CD14-positive monocyte (primary cell): Measurements from ENCODE around the gene DCANP1. TPM values are rescaled to one million over a fixed set of nuclear protein-coding genes. Genes with fewer than 3 reads are reported as not detected.

ENCODE experiments used
- DNase-seq, 3 donors: peaks; one replicate each; pipeline ENCODE4 v3.0.0-alpha.2; 2011 to 2022
- H2AFZ ChIP-seq: 2 replicates; pipeline ENCODE4 v1.6.0; 2012; ENCODE audit warnings: mild to moderate bottlenecking, low read depth, low read length, inconsistent platforms; ENCODE audit not compliant: insufficient read depth, poor library complexity, severe bottlenecking
- H3K27ac ChIP-seq, 2 donors: 1 replicate in 1 of 2; 2 replicates in 1 of 2; pipeline ENCODE4 v1.5.1; 2012 to 2013; ENCODE audit warnings: low read length in 2 of 2, control low read depth in 1 of 2, inconsistent platforms in 1 of 2, low read depth in 1 of 2, mild to moderate bottlenecking in 1 of 2
- H3K27me3 ChIP-seq, 2 donors: one replicate each; pipeline versions ENCODE4 v1.6.0 to v1.6.1; 2011 to 2013; ENCODE audit warnings: low read length in 2 of 2; ENCODE audit not compliant: control insufficient read depth in 2 of 2, insufficient read depth in 2 of 2
- H3K36me3 ChIP-seq, 2 donors: replicated peaks in 1 of 2; 1 replicate in 1 of 2; 2 replicates in 1 of 2; pipeline versions ENCODE4 v1.5.1 to v1.6.1; 2012 to 2013; ENCODE audit warnings: low read length in 2 of 2, control low read depth in 1 of 2, inconsistent platforms in 1 of 2, mild to moderate bottlenecking in 1 of 2; ENCODE audit not compliant: insufficient read depth in 2 of 2, control insufficient read depth in 1 of 2
- H3K4me1 ChIP-seq, 2 donors: 1 replicate in 1 of 2; 2 replicates in 1 of 2; pipeline versions ENCODE4 v1.5.1 to v1.6.1; 2012 to 2013; ENCODE audit warnings: low read length in 2 of 2, control low read depth in 1 of 2, inconsistent platforms in 1 of 2, mild to moderate bottlenecking in 1 of 2, moderate library complexity in 1 of 2; ENCODE audit not compliant: insufficient read depth in 2 of 2, control insufficient read depth in 1 of 2
- H3K4me2 ChIP-seq: replicated peaks from 2 replicates; pipeline ENCODE3; 2012; ENCODE audit warnings: low read length, moderate library complexity, mild to moderate bottlenecking; ENCODE audit not compliant: poor library complexity, severe bottlenecking; ENCODE audit errors: extremely low read depth
- H3K4me3 ChIP-seq, 3 experiments: fragments of 200-600 bp in 1 of 3; sonication (generic) in 1 of 3; replicated peaks in 1 of 3; 1 replicate in 2 of 3; 2 replicates in 1 of 3; pipeline ENCODE4 v1.5.1; 2011 to 2013; ENCODE audit warnings: low read length in 3 of 3, mild to moderate bottlenecking in 3 of 3, control low read depth in 2 of 3, low read depth in 2 of 3, inconsistent platforms in 1 of 3, moderate library complexity in 1 of 3
- H3K79me2 ChIP-seq: 2 replicates; pipeline ENCODE4 v1.6.0; 2012; ENCODE audit warnings: mild to moderate bottlenecking, control low read depth, inconsistent platforms, low read length, moderate library complexity; ENCODE audit not compliant: insufficient read depth
- H3K9ac ChIP-seq: 2 replicates; pipeline ENCODE4 v1.6.0; 2017; ENCODE audit warnings: low read length, mild to moderate bottlenecking; ENCODE audit not compliant: insufficient read depth, poor library complexity, severe bottlenecking
- H3K9me3 ChIP-seq, 2 donors: replicated peaks in 1 of 2; 1 replicate in 1 of 2; 2 replicates in 1 of 2; pipeline versions ENCODE4 v1.5.1 to v1.6.1; 2012 to 2013; ENCODE audit warnings: low read length in 2 of 2, control low read depth in 1 of 2; ENCODE audit not compliant: control insufficient read depth in 1 of 2, insufficient read depth in 1 of 2
- H4K20me1 ChIP-seq: 2 replicates; pipeline ENCODE4 v1.6.0; 2012; ENCODE audit warnings: mild to moderate bottlenecking, low read length, control low read depth, moderate library complexity; ENCODE audit not compliant: insufficient read depth
- H3K27ac Mint-ChIP-seq, 7 donors: one replicate each; pipeline ENCODE4 v1.8.0; 2020; ENCODE audit warnings: mild to moderate bottlenecking in 7 of 7, mixed read lengths in 7 of 7, moderate library complexity in 6 of 7, inconsistent platforms in 2 of 7
- H3K27me3 Mint-ChIP-seq, 3 donors: one replicate each; pipeline ENCODE4 v1.8.0; 2021 to 2022; ENCODE audit warnings: low read depth in 3 of 3, mild to moderate bottlenecking in 3 of 3, mixed read lengths in 3 of 3, moderate library complexity in 3 of 3, inconsistent platforms in 1 of 3
- H3K36me3 Mint-ChIP-seq, 2 donors: one replicate each; pipeline ENCODE4 v1.8.0; 2020; ENCODE audit warnings: mixed read lengths in 2 of 2, inconsistent platforms in 1 of 2, mild to moderate bottlenecking in 1 of 2
- H3K4me1 Mint-ChIP-seq: one replicate; pipeline ENCODE4 v1.8.0; 2020; ENCODE audit warnings: mild to moderate bottlenecking, mixed read lengths
- H3K4me3 Mint-ChIP-seq, 2 donors: one replicate each; pipeline ENCODE4 v1.8.0; 2020; ENCODE audit warnings: mild to moderate bottlenecking in 2 of 2, mixed read lengths in 2 of 2, moderate library complexity in 1 of 2
- H3K9me3 Mint-ChIP-seq, 7 donors: one replicate each; pipeline ENCODE4 v1.8.0; 2020 to 2022; ENCODE audit warnings: mixed read lengths in 7 of 7, mild to moderate bottlenecking in 6 of 7, moderate library complexity in 6 of 7, inconsistent platforms in 2 of 7
- CTCF ChIP-seq: fragments of 200-600 bp; IDR thresholded peaks from one replicate; pipeline ENCODE4 v1.8.0; 2022; ENCODE audit warnings: antibody characterized with exemption, mild to moderate bottlenecking
- WGBS: methylation state at CpG from one replicate; pipeline ENCODE4 v1.1.5; 2013; ENCODE audit warnings: missing lambda C conversion rate; ENCODE audit not compliant: insufficient coverage; 5-methylcytosine and 5-hydroxymethylcytosine counted together
- intact Hi-C, 2 donors: fragments of 100-400 bp; cut with micrococcal nuclease; formaldehyde crosslinking; loops; one replicate each; pipeline versions ENCODE4 v1.15.0 to v1.15.1; 2023
- polyA plus RNA-seq, 3 donors: library from polyadenylated mRNA; depleted of rRNA in 1 of 3; unstranded in 2 of 3; stranded (reverse) in 1 of 3; fragments of 300-500 nt in 2 of 3; fragments of >200 nt in 1 of 3; fragmentation: Illumina TruSeq in 2 of 3; gene quantifications; 1 replicate in 2 of 3; 2 replicates in 1 of 3; pipeline ENCODE4 v1.2.3, GENCODE V29; 2012 to 2021

The DCANP1 gene
- polyA plus RNA-seq, 3 donors: 0.14 to 0.85 (median 0.15) TPM

- Histone ChIP-seq H3K27ac (peak overlapping the region; percentile 96), H3K4me3 (peak overlapping the region; percentile 79 to 96 (median 96)), H4K20me1 (peaks cover 47% of the 10 kb centered on the region), H3K79me2 (peaks cover 90% of the 10 kb centered on the region), H3K4me1 (peaks cover 77 to 79% of the 10 kb centered on the region in 2 donors), H3K9ac (peak overlapping the region; percentile 96), H3K9me3 (no peaks in the 10 kb centered on the region), H3K4me2 (peak overlapping the region; percentile 92), H3K27me3 (no peaks in the 10 kb centered on the region), H2AFZ (no peak overlapping the region), H3K36me3 (no peaks in the 10 kb centered on the region)
- no CpG with 5 or more reads among the region's 5 CpGs for WGBS
- Mint-ChIP-seq H3K9me3 (peaks cover 0 to 3% (median 0%) of the 10 kb centered on the region in 7 donors), H3K4me1 (peaks cover 77% of the 10 kb centered on the region), H3K4me3 (peak overlapping the region; percentile 92 to 96), H3K36me3 (peaks cover 24 to 33% of the 10 kb centered on the region in 2 donors), H3K27ac (peak overlapping the region; percentile 94 to 99 (median 97)), H3K27me3 (no peaks in the 10 kb centered on the region)
- intact Hi-C loops: loop anchor here (5.0 kb wide), 3 partner anchors 35 to 60 kb away; no protein-coding TSS in a partner anchor
- no peak for TF ChIP-seq CTCF
- DNase-seq: no peak
These were observed 50.1 kb downstream of the DCANP1 start for GRCh38 chr5:135397084-135397483.

- WGBS: 26% methylated on average over 3 of the region's 4 CpGs
- TF ChIP-seq CTCF: no peak
- peaks cover 82% of the 10 kb centered on the region for H3K4me1 Mint-ChIP-seq
- Histone ChIP-seq H3K4me3 (peak overlapping the region; percentile 79 to 96 (median 96)), H3K4me1 (peaks cover 83 to 84% of the 10 kb centered on the region in 2 donors), H3K27me3 (no peaks in the 10 kb centered on the region), H2AFZ (no peak overlapping the region), H3K9me3 (no peaks in the 10 kb centered on the region), H3K9ac (peak overlapping the region; percentile 96), H3K36me3 (peaks cover 0 to under 1% of the 10 kb centered on the region in 2 donors), H3K79me2 (peaks cover 96% of the 10 kb centered on the region), H3K27ac (peak overlapping the region; percentile 96), H3K4me2 (peak overlapping the region; percentile 92), H4K20me1 (peaks cover 52% of the 10 kb centered on the region)
- H3K36me3 Mint-ChIP-seq: peaks cover 29 to 39% of the 10 kb centered on the region in 2 donors
- peaks cover 0 to 1% (median 1%) of the 10 kb centered on the region in 3 donors for H3K27me3 Mint-ChIP-seq
- intact Hi-C loops: loop anchor here (5.0 kb wide), 3 partner anchors 36 to 61 kb away; no protein-coding TSS in a partner anchor
- peaks cover 0 to 3% (median 0%) of the 10 kb centered on the region in 7 donors for H3K9me3 Mint-ChIP-seq
- no peak for DNase-seq
- H3K4me3 Mint-ChIP-seq: peak overlapping the region; percentile 92 to 96
- peak overlapping the region; percentile 94 to 99 (median 97) for H3K27ac Mint-ChIP-seq
These were observed 50.6 kb downstream of the DCANP1 start for GRCh38 chr5:135396459-135397055.
